NCI-H226 (cell line): ENCODE measurements around the gene CD63.

ENCODE experiments used
- DNase-seq: peaks from one replicate; pipeline ENCODE4 v3.0.0-alpha.2; 2015

CD63 gene

GRCh38 chr12:55738123-55739024 lies 9.6 kb upstream of the CD63 start:
- DNase-seq: peak; percentile 82

- no peak for DNase-seq
Measured at GRCh38 chr12:55737581-55738122, 8.8 kb upstream of the CD63 start.

GRCh38 chr12:55736780-55737580 lies 8.2 kb upstream of the CD63 start:
- DNase-seq: peak; percentile 72

GRCh38 chr12:55736076-55736475 lies 7.3 kb upstream of the CD63 start:
- no peak for DNase-seq

- DNase-seq: no peak
Measured at GRCh38 chr12:55734595-55734994, 5.8 kb upstream of the CD63 start.

GRCh38 chr12:55733858-55734257 lies 5.0 kb upstream of the CD63 start:
- DNase-seq: no peak

GRCh38 chr12:55733021-55733555 lies 4.3 kb upstream of the CD63 start:
- no peak for DNase-seq

- DNase-seq: no peak
Measured at GRCh38 chr12:55732288-55732687, 3.5 kb upstream of the CD63 start.

- DNase-seq: peak; percentile 76
Measured at GRCh38 chr12:55729819-55730818, 1.3 kb upstream of the CD63 start.

- DNase-seq: peak; percentile 75
Measured at GRCh38 chr12:55728186-55728938, 447 bp downstream of the CD63 start.

GRCh38 chr12:55727643-55728185 lies 1.1 kb downstream of the CD63 start:
- DNase-seq: peak; percentile 94

GRCh38 chr12:55726971-55727370 lies 1.8 kb downstream of the CD63 start:
- no peak for DNase-seq

GRCh38 chr12:55725556-55725955 lies 3.3 kb downstream of the CD63 start:
- DNase-seq: no peak

GRCh38 chr12:55724940-55725309 lies 3.9 kb downstream of the CD63 start:
- no peak for DNase-seq

- peak; percentile 52 for DNase-seq
Measured at GRCh38 chr12:55724226-55724939, 4.4 kb downstream of the CD63 start.

- DNase-seq: no peak
Measured at GRCh38 chr12:55723516-55724225, 5.1 kb downstream of the CD63 start.

- DNase-seq: no peak
Measured at GRCh38 chr12:55722948-55723347, 5.9 kb downstream of the CD63 start.

GRCh38 chr12:55721601-55722213 lies 7.1 kb downstream of the CD63 start:
- DNase-seq: no peak

- DNase-seq: peak; percentile 93
Measured at GRCh38 chr12:55720894-55721444, 7.8 kb downstream of the CD63 start.
